ENCODE results near the gene GALNTL6.

- TF ChIP-seq SP1 (IDR thresholded peaks at IDR 0.05): no peak
- TF ChIP-seq TARDBP (IDR thresholded peaks at IDR 0.05): no peak
These were observed 1029.6 kb downstream of the GALNTL6 start for GRCh38 chr4:172842779-172843178.
